ENCODE results near the gene SPATA6.

GRCh38 chr1:48495166-48495565, 23.2 kb upstream of the SPATA6 start:
- TF ChIP-seq, protein P1, sequence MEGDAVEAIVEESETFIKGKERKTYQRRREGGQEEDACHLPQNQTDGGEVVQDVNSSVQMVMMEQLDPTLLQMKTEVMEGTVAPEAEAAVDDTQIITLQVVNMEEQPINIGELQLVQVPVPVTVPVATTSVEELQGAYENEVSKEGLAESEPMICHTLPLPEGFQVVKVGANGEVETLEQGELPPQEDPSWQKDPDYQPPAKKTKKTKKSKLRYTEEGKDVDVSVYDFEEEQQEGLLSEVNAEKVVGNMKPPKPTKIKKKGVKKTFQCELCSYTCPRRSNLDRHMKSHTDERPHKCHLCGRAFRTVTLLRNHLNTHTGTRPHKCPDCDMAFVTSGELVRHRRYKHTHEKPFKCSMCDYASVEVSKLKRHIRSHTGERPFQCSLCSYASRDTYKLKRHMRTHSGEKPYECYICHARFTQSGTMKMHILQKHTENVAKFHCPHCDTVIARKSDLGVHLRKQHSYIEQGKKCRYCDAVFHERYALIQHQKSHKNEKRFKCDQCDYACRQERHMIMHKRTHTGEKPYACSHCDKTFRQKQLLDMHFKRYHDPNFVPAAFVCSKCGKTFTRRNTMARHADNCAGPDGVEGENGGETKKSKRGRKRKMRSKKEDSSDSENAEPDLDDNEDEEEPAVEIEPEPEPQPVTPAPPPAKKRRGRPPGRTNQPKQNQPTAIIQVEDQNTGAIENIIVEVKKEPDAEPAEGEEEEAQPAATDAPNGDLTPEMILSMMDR (conservative IDR thresholded peaks at IDR 0.05; ENCODE audit: low read depth, low read length): no peak
- TF ChIP-seq POLR2A (IDR thresholded peaks at IDR 0.05; ENCODE audit: low read depth, low read length): no peak
- no peak for TF ChIP-seq MAZ (IDR thresholded peaks at IDR 0.05; ENCODE audit: borderline replicate concordance, low read depth, low read length)
- TF ChIP-seq, protein P2, sequence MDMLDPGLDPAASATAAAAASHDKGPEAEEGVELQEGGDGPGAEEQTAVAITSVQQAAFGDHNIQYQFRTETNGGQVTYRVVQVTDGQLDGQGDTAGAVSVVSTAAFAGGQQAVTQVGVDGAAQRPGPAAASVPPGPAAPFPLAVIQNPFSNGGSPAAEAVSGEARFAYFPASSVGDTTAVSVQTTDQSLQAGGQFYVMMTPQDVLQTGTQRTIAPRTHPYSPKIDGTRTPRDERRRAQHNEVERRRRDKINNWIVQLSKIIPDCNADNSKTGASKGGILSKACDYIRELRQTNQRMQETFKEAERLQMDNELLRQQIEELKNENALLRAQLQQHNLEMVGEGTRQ (IDR thresholded peaks at IDR 0.05; ENCODE audit: low read depth, low read length): no peak
- no peak for TF ChIP-seq BHLHE40 (IDR thresholded peaks at IDR 0.05; ENCODE audit: low read depth, low read length)
